DOHH2 (cell line): ENCODE measurements around the gene CD244.

Experiments
- EZH2phosphoT487 ChIP-seq: fragments of 200-600 bp; sonication (generic); IDR thresholded peaks from 2 replicates; pipeline ENCODE4 v1.6.1; 2017; ENCODE audit warnings: borderline replicate concordance, mild to moderate bottlenecking, antibody characterized with exemption, low read length, moderate library complexity, mixed read lengths
- TF ChIP-seq, protein P1 (sequence below): fragments of 200-600 bp; sonication (generic); IDR thresholded peaks from one replicate; pipeline ENCODE4 v1.5.1; 2014; ENCODE audit warnings: antibody characterized with exemption, mild to moderate bottlenecking, low read depth, low read length; ENCODE audit not compliant: poor library complexity, severe bottlenecking

- TF ChIP-seq, protein P1, sequence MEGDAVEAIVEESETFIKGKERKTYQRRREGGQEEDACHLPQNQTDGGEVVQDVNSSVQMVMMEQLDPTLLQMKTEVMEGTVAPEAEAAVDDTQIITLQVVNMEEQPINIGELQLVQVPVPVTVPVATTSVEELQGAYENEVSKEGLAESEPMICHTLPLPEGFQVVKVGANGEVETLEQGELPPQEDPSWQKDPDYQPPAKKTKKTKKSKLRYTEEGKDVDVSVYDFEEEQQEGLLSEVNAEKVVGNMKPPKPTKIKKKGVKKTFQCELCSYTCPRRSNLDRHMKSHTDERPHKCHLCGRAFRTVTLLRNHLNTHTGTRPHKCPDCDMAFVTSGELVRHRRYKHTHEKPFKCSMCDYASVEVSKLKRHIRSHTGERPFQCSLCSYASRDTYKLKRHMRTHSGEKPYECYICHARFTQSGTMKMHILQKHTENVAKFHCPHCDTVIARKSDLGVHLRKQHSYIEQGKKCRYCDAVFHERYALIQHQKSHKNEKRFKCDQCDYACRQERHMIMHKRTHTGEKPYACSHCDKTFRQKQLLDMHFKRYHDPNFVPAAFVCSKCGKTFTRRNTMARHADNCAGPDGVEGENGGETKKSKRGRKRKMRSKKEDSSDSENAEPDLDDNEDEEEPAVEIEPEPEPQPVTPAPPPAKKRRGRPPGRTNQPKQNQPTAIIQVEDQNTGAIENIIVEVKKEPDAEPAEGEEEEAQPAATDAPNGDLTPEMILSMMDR: no peak
- TF ChIP-seq EZH2phosphoT487: no peak
These were observed 35.3 kb downstream of the CD244 start for GRCh38 chr1:160827418-160827817.
